GM20000 (cell line): Measurements from ENCODE around the gene DPYSL3.

ENCODE experiments used
- DNase-seq: peaks from one replicate; pipeline ENCODE4 v3.0.0; 2012; ENCODE audit warnings: low spot score
- TF ChIP-seq, protein P1 (sequence below): IDR thresholded peaks from 2 replicates; pipeline ENCODE4 v1.5.1; 2012; ENCODE audit warnings: mild to moderate bottlenecking, control low read depth; ENCODE audit errors: extremely low read depth, missing control alignments

Gene DPYSL3

DNA sequence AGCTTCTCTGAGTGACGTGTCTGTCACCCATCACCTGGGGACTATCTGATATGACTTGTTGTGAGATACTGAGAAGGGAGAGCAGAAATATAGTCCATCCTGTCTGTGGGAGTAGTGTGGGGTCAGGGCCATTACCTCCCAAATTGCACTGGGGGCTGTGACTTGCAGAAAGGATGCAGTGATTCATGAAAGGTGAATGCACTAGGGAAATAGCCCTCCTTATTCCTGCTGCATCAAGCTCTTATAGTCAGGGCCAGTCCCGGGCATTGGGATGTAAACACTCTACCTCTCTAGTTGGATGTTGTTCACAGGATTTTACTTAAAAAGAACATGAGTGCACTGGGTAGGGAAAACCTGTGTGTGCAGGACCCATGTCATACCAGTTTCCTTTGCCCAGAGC lies 150.3 kb downstream of the DPYSL3 start:
- TF ChIP-seq, protein P1, sequence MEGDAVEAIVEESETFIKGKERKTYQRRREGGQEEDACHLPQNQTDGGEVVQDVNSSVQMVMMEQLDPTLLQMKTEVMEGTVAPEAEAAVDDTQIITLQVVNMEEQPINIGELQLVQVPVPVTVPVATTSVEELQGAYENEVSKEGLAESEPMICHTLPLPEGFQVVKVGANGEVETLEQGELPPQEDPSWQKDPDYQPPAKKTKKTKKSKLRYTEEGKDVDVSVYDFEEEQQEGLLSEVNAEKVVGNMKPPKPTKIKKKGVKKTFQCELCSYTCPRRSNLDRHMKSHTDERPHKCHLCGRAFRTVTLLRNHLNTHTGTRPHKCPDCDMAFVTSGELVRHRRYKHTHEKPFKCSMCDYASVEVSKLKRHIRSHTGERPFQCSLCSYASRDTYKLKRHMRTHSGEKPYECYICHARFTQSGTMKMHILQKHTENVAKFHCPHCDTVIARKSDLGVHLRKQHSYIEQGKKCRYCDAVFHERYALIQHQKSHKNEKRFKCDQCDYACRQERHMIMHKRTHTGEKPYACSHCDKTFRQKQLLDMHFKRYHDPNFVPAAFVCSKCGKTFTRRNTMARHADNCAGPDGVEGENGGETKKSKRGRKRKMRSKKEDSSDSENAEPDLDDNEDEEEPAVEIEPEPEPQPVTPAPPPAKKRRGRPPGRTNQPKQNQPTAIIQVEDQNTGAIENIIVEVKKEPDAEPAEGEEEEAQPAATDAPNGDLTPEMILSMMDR: no peak
- DNase-seq: no peak

DNA sequence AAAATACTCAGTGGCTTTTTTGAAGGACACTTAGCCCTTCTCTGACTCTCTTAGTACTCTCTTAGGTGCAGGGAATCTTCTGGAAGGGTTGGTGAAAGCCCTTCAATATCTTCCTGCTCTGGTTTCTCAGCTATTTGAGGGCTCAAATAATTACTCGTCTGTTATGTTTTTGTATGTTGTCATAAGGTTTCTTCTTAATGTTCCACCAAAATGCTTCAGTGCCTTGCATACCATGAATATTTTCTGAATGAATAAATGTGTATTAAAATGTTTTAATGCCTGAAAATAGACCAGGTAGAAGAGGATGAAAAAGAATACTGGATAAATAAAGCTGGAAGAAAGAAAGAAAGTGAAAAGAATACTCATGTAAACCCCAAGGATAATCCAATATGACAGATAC lies 150.8 kb downstream of the DPYSL3 start:
- DNase-seq: no peak
- TF ChIP-seq, protein P1: no peak

DNA sequence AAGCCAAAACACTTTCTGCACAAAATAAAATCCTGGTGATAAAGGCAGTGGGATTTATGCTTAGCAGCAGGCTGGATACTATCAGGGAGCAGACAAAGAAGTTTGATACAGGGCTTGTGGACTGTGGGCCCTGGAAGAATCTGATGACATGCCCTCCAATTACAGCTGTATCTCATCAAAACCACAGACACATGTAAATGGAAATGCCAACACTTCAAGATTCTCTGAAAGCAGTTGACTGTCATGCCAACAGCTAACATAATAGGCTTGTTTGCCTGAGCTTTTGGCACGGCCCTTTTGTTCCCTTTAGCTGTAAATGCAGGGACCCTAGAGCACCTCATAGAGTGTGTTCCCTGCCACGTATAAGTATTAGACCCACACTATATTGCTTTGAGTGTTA lies 160.6 kb downstream of the DPYSL3 start:
- TF ChIP-seq, protein P1: no peak
- DNase-seq: no peak

DNA sequence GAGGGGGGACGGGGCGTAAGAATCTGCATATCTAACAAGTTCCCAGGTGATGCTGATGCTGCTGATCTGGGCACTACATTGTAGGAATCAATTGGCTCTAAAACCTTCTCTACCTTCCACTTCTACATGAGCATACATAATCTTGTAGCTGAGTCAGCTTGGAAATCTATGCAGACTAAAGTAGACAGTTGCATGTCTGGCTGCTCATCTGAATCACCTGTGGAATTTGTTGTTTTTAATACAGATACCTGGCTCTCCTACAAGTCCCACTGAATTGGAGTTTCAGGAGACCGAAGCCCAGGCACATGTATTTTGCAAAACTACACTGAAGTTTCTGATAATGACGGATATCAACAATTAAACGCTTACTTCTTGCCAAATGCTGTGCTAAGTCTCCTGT lies 161.4 kb downstream of the DPYSL3 start:
- no peak for DNase-seq
- TF ChIP-seq, protein P1: no peak

DNA sequence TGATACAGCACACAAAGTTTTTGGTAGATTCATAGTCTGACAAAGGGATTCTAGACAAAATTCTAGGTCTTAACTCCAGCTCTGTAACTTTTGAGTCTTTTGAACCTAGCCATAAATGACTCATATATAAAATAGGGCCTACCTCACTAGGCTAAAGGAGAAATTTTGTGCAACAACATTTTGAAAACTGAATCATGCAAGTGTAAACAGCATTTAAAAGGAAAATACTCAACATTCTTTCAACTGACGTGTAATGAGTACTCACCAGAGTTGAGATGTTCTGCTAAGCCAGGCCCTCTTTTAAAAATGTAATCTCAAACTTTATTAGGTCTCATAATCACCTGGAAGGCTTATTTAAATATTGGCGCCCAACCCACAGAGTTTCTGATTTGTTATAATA lies 161.8 kb downstream of the DPYSL3 start:
- TF ChIP-seq, protein P1: no peak

GRCh38 chr5:147346006-147346561 lies 163.8 kb downstream of the DPYSL3 start:
- TF ChIP-seq, protein P1: no peak
- no peak for DNase-seq

More for the DNA sequence above, 161.8 kb downstream of the DPYSL3 start:
- DNase-seq: no peak

DNA sequence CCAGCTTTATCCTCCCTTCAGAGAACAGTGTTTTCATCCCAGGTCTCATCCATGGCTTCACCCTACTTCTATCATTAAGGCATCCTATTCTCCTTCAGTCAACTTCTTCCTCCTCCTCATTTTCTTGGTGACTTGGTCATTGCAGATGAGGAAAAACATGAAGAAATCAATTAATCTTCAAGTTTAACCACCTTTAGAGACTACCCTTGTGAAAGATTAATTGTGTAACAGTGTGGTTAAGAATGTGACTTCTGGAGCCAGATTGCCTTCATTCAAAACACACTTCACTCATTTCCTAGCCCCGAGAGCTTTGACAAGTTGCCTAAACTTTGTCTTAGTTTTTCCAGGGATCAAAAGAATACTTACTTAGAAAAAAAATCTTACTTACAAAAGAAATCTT lies 165.0 kb downstream of the DPYSL3 start:
- TF ChIP-seq, protein P1: no peak
- DNase-seq: no peak
